ENCODE data around the gene ICAM2.

GRCh38 chr17:64057701-64058263 is 37.3 kb upstream of the ICAM2 start:
- no peak for TF ChIP-seq POLR2AphosphoS5 (IDR thresholded peaks at IDR 0.05)
- no peak for TF ChIP-seq CTCF (IDR thresholded peaks at IDR 0.05)
- TF ChIP-seq POLR2A (IDR thresholded peaks at IDR 0.05): no peak

Data from gastroesophageal sphincter (tissue), 3 donors.